Measurements from ENCODE around the gene SPAG6.

GRCh38 chr10:22319980-22320558 is 25.2 kb upstream of the SPAG6 start:
- TF ChIP-seq CTCF (IDR thresholded peaks at IDR 0.05; ENCODE audit: insufficient read depth, low read length) (no peak), REST (IDR thresholded peaks at IDR 0.05; ENCODE audit: insufficient replicate concordance, low read depth) (no peak), POLR2AphosphoS5 (IDR thresholded peaks at IDR 0.05; ENCODE audit: low read depth) (no peak), GABPA (IDR thresholded peaks at IDR 0.05; ENCODE audit: low read depth) (no peak)

Measured in HL-60 (cell line).